ENCODE measurements around the gene HES3.

GRCh38 chr1:6281511-6282402 is 37.8 kb downstream of the HES3 start:
- TF ChIP-seq POLR2AphosphoS5 (IDR thresholded peaks at IDR 0.05) = no peak
- TF ChIP-seq, protein P1, sequence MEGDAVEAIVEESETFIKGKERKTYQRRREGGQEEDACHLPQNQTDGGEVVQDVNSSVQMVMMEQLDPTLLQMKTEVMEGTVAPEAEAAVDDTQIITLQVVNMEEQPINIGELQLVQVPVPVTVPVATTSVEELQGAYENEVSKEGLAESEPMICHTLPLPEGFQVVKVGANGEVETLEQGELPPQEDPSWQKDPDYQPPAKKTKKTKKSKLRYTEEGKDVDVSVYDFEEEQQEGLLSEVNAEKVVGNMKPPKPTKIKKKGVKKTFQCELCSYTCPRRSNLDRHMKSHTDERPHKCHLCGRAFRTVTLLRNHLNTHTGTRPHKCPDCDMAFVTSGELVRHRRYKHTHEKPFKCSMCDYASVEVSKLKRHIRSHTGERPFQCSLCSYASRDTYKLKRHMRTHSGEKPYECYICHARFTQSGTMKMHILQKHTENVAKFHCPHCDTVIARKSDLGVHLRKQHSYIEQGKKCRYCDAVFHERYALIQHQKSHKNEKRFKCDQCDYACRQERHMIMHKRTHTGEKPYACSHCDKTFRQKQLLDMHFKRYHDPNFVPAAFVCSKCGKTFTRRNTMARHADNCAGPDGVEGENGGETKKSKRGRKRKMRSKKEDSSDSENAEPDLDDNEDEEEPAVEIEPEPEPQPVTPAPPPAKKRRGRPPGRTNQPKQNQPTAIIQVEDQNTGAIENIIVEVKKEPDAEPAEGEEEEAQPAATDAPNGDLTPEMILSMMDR (IDR thresholded peaks at IDR 0.05) = no peak
- TF ChIP-seq POLR2A (IDR thresholded peaks at IDR 0.05; ENCODE audit: low read depth) = no peak
- no peak for TF ChIP-seq EP300 (IDR thresholded peaks at IDR 0.05)
